Left lung (tissue), 10 donors: Measurements from ENCODE around the gene IFT122. TPM values are rescaled to one million over a fixed set of nuclear protein-coding genes. Genes with fewer than 3 reads are reported as not detected.
"Not testable (repeated sequence)": the region's sequence is repeated elsewhere in the genome, so short reads cannot be mapped to it uniquely, and the experiment has no call there.

Experiments
- ATAC-seq: fragments of 200-7000 bp; cut with Tn5 transposase; one replicate; pipeline ENCODE4 v1.9.1; 2020; ENCODE audit warnings: moderate library complexity
- DNase-seq, 4 donors: peaks; one replicate each; pipeline ENCODE4 v3.0.0-alpha.2; 2013 to 2020
- H3K27ac ChIP-seq, 2 donors: fragments of 200-600 bp; sonication (generic) in 1 of 2; one replicate each; pipeline versions ENCODE4 v1.5.0 to v1.8.0; 2020 to 2021
- H3K27me3 ChIP-seq, 2 donors: fragments of 200-600 bp; sonication (generic) in 1 of 2; one replicate each; pipeline versions ENCODE4 v1.5.0 to v1.8.0; 2020 to 2021
- H3K36me3 ChIP-seq, 2 donors: fragments of 200-600 bp; sonication (generic) in 1 of 2; one replicate each; pipeline versions ENCODE4 v1.5.0 to v1.8.0; 2020 to 2021
- H3K4me1 ChIP-seq, 2 donors: fragments of 200-600 bp; one replicate each; pipeline ENCODE4 v1.8.0; 2021
- H3K4me3 ChIP-seq, 2 donors: fragments of 200-600 bp; sonication (generic) in 1 of 2; one replicate each; pipeline versions ENCODE4 v1.5.0 to v1.8.0; 2020 to 2021; ENCODE audit warnings: mild to moderate bottlenecking in 1 of 2
- H3K9me3 ChIP-seq, 2 donors: fragments of 200-600 bp; sonication (generic) in 1 of 2; one replicate each; pipeline versions ENCODE4 v1.5.0 to v1.8.0; 2020 to 2021
- CTCF ChIP-seq, 2 donors: fragments of 200-600 bp; sonication (generic) in 1 of 2; IDR thresholded peaks; one replicate each; pipeline versions ENCODE4 v1.5.0 to v1.8.0; 2021; ENCODE audit warnings: antibody characterized with exemption in 2 of 2
- intact Hi-C, 2 donors: fragments of 100-400 bp; cut with DNase I; formaldehyde crosslinking; loops; one replicate each; pipeline versions ENCODE4 v1.11.2 to v1.14.2; 2022
- polyA plus RNA-seq, 6 donors: library from polyadenylated mRNA; unstranded; fragments of 120-200 nt; gene quantifications; one replicate each; pipeline ENCODE4 v1.2.1, GENCODE V29; 2013; ENCODE audit not compliant: insufficient read length in 6 of 6
- total RNA-seq, 2 donors: library from RNA; stranded (reverse); fragmentation: NEBNext Ultra II Directional; extraction: Animal tissue kit (Norgen Biotek cat#: 25700); gene quantifications; one replicate each; pipeline ENCODE4 v1.2.1, GENCODE V29; 2021
- donor health status: DM: no; HTN: yes; CAD: no.
- donor health status: DM: no; HTN: no; CAD: no.

Gene IFT122
- total and polyA plus RNA-seq, 8 donors, result 21.2 to 79.7 (median 71.3) TPM

- Histone ChIP-seq H3K36me3 (no peaks in the 10 kb centered on the region), H3K9me3 (no peaks in the 10 kb centered on the region), H3K27ac (no peak overlapping the region), H3K27me3 (no peaks in the 10 kb centered on the region), H3K4me1 (no peaks in the 10 kb centered on the region), H3K4me3 (no peak overlapping the region)
- DNase-seq (peak in 1 of 4 donors; percentile 39), ATAC-seq (no peak)
- intact Hi-C loops, result no loop called here
- no peak for TF ChIP-seq CTCF (IDR thresholded peaks at IDR 0.05)
Observed at GRCh38 chr3:129543999-129544398, 104.0 kb downstream of the IFT122 start.

GRCh38 chr3:129545951-129546350 is 105.9 kb downstream of the IFT122 start:
- intact Hi-C loops, H3K9me3 ChIP-seq, H3K36me3 ChIP-seq, DNase-seq, H3K4me3 ChIP-seq, ATAC-seq, H3K27me3 ChIP-seq, H3K27ac ChIP-seq, H3K4me1 ChIP-seq: not testable (repeated sequence)

DNA sequence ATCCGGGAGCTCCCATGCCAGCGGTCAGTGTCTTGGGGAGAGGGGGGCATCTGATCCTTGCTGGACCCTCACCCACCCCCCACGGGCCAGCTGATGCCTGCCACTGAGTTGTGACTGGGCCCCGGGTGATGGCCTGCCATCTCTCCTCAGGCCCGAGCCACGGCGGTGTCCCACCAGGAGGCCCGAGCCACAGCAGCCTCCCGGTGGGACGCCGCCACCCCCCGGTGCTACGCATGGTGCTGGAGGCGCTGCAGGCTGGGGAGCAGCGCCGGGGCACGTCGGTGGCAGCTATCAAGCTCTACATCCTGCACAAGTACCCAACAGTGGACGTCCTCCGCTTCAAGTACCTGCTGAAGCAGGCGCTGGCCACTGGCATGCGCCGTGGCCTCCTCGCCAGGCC is 107.2 kb downstream of the IFT122 start:
- intact Hi-C loops, result no loop called here
- H3K4me1 ChIP-seq, result no peaks in the 10 kb centered on the region
- DNase-seq, result peak in 1 of 4 donors; percentile 67
- no peaks in the 10 kb centered on the region for H3K9me3 ChIP-seq
- no peaks in the 10 kb centered on the region for H3K36me3 ChIP-seq
- H3K27me3 ChIP-seq, result no peaks in the 10 kb centered on the region
- H3K27ac ChIP-seq, result no peak overlapping the region
- no peak for TF ChIP-seq CTCF (IDR thresholded peaks at IDR 0.05)
- no peak for ATAC-seq
- H3K4me3 ChIP-seq, result no peak overlapping the region

DNA sequence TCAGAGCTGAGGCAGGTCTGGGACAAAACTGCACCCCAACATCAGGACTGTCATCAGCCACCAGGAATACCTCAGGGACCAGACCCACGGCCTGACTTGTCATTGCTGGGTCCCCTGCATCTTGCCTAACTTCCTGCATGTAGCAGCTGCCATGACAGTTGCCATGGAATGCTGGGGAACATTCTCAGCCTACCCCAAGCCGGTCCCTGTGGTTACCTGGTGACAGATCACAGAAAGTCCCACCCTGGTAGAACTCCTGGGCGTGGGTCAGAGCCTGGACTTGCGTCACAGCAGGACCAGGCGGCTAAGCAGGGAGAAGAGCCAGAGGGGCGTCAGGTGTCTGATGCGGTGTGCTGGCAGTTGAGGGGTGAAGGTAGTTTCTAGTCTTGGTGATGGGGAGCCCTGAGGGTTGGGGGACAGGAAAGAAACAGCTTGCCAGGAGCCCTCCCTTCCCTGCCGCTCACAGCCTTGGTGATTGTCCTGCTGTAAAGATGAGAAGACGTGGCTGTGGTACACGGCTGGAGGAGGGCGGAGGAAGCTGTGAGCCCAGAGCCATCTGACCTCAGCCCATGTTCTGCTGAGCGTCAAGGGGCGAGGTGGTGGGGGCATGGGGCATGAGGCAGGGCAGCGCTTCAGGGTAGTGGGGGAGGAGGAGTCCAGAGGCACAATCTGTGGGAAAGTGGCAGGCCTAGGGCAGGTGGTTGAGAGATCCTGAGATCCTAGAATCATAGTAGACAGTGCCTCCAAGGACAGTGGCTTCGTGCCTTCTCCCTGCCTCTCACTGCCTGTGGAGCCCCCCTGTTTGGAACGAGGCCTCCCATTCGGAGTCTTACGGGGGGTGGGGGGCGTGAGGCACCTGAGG is 108.3 kb downstream of the IFT122 start:
- Histone ChIP-seq H3K4me3 (no peak overlapping the region), H3K36me3 (no peaks in the 10 kb centered on the region), H3K27me3 (no peaks in the 10 kb centered on the region), H3K9me3 (no peaks in the 10 kb centered on the region), H3K4me1 (peaks cover 0 to under 1% of the 10 kb centered on the region in 2 donors), H3K27ac (no peak overlapping the region)
- DNase-seq (peak in 1 of 4 donors; percentile 39), ATAC-seq (no peak)
- TF ChIP-seq CTCF (IDR thresholded peaks at IDR 0.05), result no peak
- intact Hi-C loops, result no loop called here

- H3K27me3 ChIP-seq, result no peaks in the 10 kb centered on the region
- DNase-seq (peak in 1 of 4 donors; percentile 60), ATAC-seq (peak; percentile 48)
- H3K36me3 ChIP-seq, result no peaks in the 10 kb centered on the region
- no peak overlapping the region for H3K4me3 ChIP-seq
- intact Hi-C loops, result no loop called here
- no peak overlapping the region for H3K27ac ChIP-seq
- H3K9me3 ChIP-seq, result no peaks in the 10 kb centered on the region
- no peak for TF ChIP-seq CTCF (IDR thresholded peaks at IDR 0.05)
- peaks cover 0 to 9% of the 10 kb centered on the region in 2 donors for H3K4me1 ChIP-seq
Observed at GRCh38 chr3:129549006-129549800, 109.2 kb downstream of the IFT122 start.
